Endothelial cell of umbilical vein (primary cell): ENCODE data around the gene CDK19. TPM values are rescaled to one million over a fixed set of nuclear protein-coding genes. Genes with fewer than 3 reads are reported as not detected.

Source experiments
- BruUV-seq: library from RNA; stranded (reverse); fragments of 400-500 nt; replicated peaks from 2 replicates; lab custom pipeline; 2021; lab: Mats Ljungman, UMichigan
- CTCF ChIA-PET: fragments of 300-600, 350-600 bp; sonication (Branson Sonifier 250); formaldehyde crosslinking; loops from one replicate; lab custom pipeline; 2021; ENCODE audit warnings: antibody characterized with exemption, inconsistent platforms; lab: Charles Lee
- POLR2A ChIA-PET: fragments of 300-600, 350-600 bp; sonication (Branson Sonifier 250); formaldehyde crosslinking; loops from one replicate; lab custom pipeline; 2021; ENCODE audit warnings: antibody characterized with exemption, inconsistent platforms; lab: Charles Lee
- DNase-seq: peaks from one replicate; pipeline ENCODE4 v3.0.0-alpha.2; 2011; ENCODE audit warnings: low read depth, low spot score
- FAIRE-seq: peaks from 2 replicates; lab custom pipeline; 2011; peaks lifted over from hg19 to GRCh38; lab: Jason Lieb, UNC
- H2AFZ ChIP-seq: 2 replicates; pipeline ENCODE4 v1.6.0; 2012; ENCODE audit warnings: low read depth, low read length, control low read depth, inconsistent platforms
- H3K27ac ChIP-seq: 2 replicates; pipeline ENCODE4 v1.5.1; 2011; ENCODE audit warnings: low read depth, mild to moderate bottlenecking, control low read depth, low read length, moderate library complexity; ENCODE audit not compliant: insufficient read depth
- H3K27me3 ChIP-seq, 2 experiments: 2 replicates each; pipeline versions ENCODE4 v1.6.0 to v1.6.1; 2011; ENCODE audit warnings: low read length in 2 of 2, mixed read lengths in 1 of 2; ENCODE audit not compliant: control insufficient read depth in 2 of 2, insufficient read depth in 2 of 2
- H3K36me3 ChIP-seq, 2 experiments: 2 replicates in 1 of 2; 3 replicates in 1 of 2; pipeline ENCODE4 v1.5.1; 2011; ENCODE audit warnings: low read length in 2 of 2, mild to moderate bottlenecking in 1 of 2, moderate library complexity in 1 of 2; ENCODE audit not compliant: control insufficient read depth in 2 of 2, insufficient read depth in 2 of 2; ENCODE audit errors: extremely low read depth in 1 of 2
- H3K4me1 ChIP-seq: 3 replicates; pipeline ENCODE4 v1.5.1; 2011; ENCODE audit warnings: mild to moderate bottlenecking, low read length; ENCODE audit not compliant: control insufficient read depth, insufficient read depth; ENCODE audit errors: extremely low read depth
- H3K4me2 ChIP-seq: 2 replicates; pipeline ENCODE4 v1.6.1; 2011; ENCODE audit warnings: low read length, control low read depth, mixed read lengths; ENCODE audit not compliant: insufficient read depth
- H3K4me3 ChIP-seq, 3 experiments: fragments of 200-600 bp in 1 of 3; sonication (generic), shearing (Covaris generic) in 1 of 3; replicated peaks in 1 of 3; 2 replicates each; pipeline ENCODE4 v1.5.1; 2011 to 2016; ENCODE audit warnings: control low read depth in 3 of 3, low read length in 3 of 3, mild to moderate bottlenecking in 2 of 3, inconsistent platforms in 1 of 3, low read depth in 1 of 3, moderate library complexity in 1 of 3; ENCODE audit not compliant: insufficient read depth in 1 of 3
- H3K79me2 ChIP-seq: 2 replicates; pipeline ENCODE4 v1.6.0; 2012; ENCODE audit warnings: low read length, inconsistent platforms; ENCODE audit not compliant: control insufficient read depth, insufficient read depth
- H3K9ac ChIP-seq: replicated peaks from 2 replicates; pipeline ENCODE3; 2011; ENCODE audit warnings: low read length, control low read depth; ENCODE audit not compliant: insufficient read depth; ENCODE audit errors: extremely low read depth
- H3K9me1 ChIP-seq: replicated peaks from 3 replicates; pipeline ENCODE4 v1.6.0; 2011; ENCODE audit warnings: mild to moderate bottlenecking, low read length; ENCODE audit not compliant: control insufficient read depth, insufficient read depth; ENCODE audit errors: extremely low read depth
- H3K9me3 ChIP-seq: replicated peaks from 2 replicates; pipeline ENCODE4 v1.5.1; 2012; ENCODE audit warnings: low read length, inconsistent platforms; ENCODE audit not compliant: control insufficient read depth, insufficient read depth
- H4K20me1 ChIP-seq: replicated peaks from 2 replicates; pipeline ENCODE3; 2011; ENCODE audit warnings: mild to moderate bottlenecking, low read length; ENCODE audit not compliant: control insufficient read depth, insufficient read depth; ENCODE audit errors: extremely low read depth
- EZH2 ChIP-seq: IDR thresholded peaks from 2 replicates; pipeline ENCODE4 v1.6.1; 2012; ENCODE audit warnings: borderline replicate concordance, low read depth, mild to moderate bottlenecking, moderate library complexity, low read length, inconsistent platforms; ENCODE audit not compliant: severe bottlenecking
- FOS ChIP-seq: IDR thresholded peaks from 2 replicates; pipeline ENCODE4 v1.6.1; 2011; ENCODE audit warnings: mild to moderate bottlenecking, low read length, moderate library complexity, borderline replicate concordance; ENCODE audit not compliant: insufficient read depth
- GATA2 ChIP-seq: IDR thresholded peaks from 2 replicates; pipeline ENCODE4 v1.7.0; 2011; ENCODE audit warnings: low read depth, mild to moderate bottlenecking, moderate library complexity, mixed read lengths, low read length; ENCODE audit not compliant: insufficient read length, insufficient read depth
- JUN ChIP-seq: IDR thresholded peaks from 2 replicates; pipeline ENCODE4 v1.6.1; 2011; ENCODE audit warnings: borderline replicate concordance, low read depth; ENCODE audit not compliant: insufficient read length, insufficient read depth
- MYC ChIP-seq: IDR thresholded peaks from one replicate; pipeline ENCODE4 v1.6.1; 2011; ENCODE audit warnings: mild to moderate bottlenecking, low read depth, low read length
- POLR2A ChIP-seq: IDR thresholded peaks from 2 replicates; pipeline ENCODE4 v1.6.1; 2012; ENCODE audit warnings: low read depth, mild to moderate bottlenecking, control low read depth, low read length
- POLR2AphosphoS5 ChIP-seq: IDR thresholded peaks from 2 replicates; pipeline ENCODE4 v1.6.1; 2012; ENCODE audit warnings: low read depth, mild to moderate bottlenecking, control low read depth, low read length, moderate library complexity; ENCODE audit not compliant: insufficient read depth
- dilution Hi-C: fragments of 300-500 bp; cut with MboI; formaldehyde crosslinking; loops from one replicate; pipeline ENCODE4 v1.15.0; 2019; ENCODE audit warnings: low sequenced_read_pairs; ENCODE audit not compliant: extremely low pct_ligation_motif_present
- intact Hi-C: fragments of 100-400 bp; cut with micrococcal nuclease; formaldehyde crosslinking; loops from one replicate; pipeline ENCODE4 v1.10.0; 2022
- polyA plus RNA-seq, 4 experiments: library from polyadenylated mRNA; depleted of rRNA in 3 of 4; stranded (reverse) in 3 of 4; unstranded in 1 of 4; fragments of >200 nt; gene quantifications; 2 replicates each; pipeline versions ENCODE4 v1.2.1 to v1.2.3, GENCODE V29; 2011 to 2012; ENCODE audit warnings: missing spikeins in 1 of 4
- total RNA-seq: library from RNA; stranded (reverse); gene quantifications from 2 replicates; pipeline ENCODE4 v1.2.3, GENCODE V29; 2021
- TF ChIP-seq, protein P1 (sequence below): IDR thresholded peaks from 2 replicates; pipeline ENCODE4 v1.6.1; 2011; ENCODE audit not compliant: insufficient read depth, insufficient read length
- TF ChIP-seq, protein P2 (sequence below), 2 donors: IDR thresholded peaks; 1 replicate in 1 of 2; 2 replicates in 1 of 2; pipeline ENCODE4 v1.5.1; 2011; ENCODE audit warnings: low read length in 2 of 2, mild to moderate bottlenecking in 2 of 2, moderate library complexity in 2 of 2, control low read depth in 1 of 2, inconsistent platforms in 1 of 2, low read depth in 1 of 2; ENCODE audit not compliant: insufficient read depth in 1 of 2; ENCODE audit errors: extremely low read depth in 1 of 2

The CDK19 gene
- total and polyA plus RNA-seq, 2 donors (not counting 3 experiments of a cell fraction or from before 2014, with no cell fraction given), result 4.6 to 12.1 TPM

DNA sequence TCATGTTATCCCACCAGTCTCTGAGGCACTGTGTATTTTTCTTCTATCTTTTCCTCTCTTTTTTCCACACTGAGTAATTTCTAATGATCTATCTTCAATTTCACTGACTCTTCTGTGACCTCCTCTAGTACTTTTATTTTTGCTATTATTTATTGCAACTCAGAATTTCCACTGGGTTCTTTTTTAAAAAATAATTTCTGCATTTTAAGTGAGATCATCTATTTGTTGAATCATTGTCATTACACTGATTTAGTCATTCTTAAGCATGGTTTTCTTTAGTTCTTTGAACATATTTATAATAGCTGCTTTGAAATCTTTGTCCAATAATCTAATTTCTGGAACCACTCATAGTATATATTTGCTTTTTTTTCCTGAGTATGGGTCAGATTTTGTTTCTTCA lies 242.1 kb downstream of the CDK19 start:
- H3K9me1 ChIP-seq, result no peaks in the 10 kb centered on the region
- no peaks in the 10 kb centered on the region for H3K9me3 ChIP-seq
- H3K4me2 ChIP-seq, result no peak overlapping the region
- no peak overlapping the region for H3K9ac ChIP-seq
- no peaks in the 10 kb centered on the region for H3K79me2 ChIP-seq
- no TSS peak for BruUV-seq
- no peak for FAIRE-seq
- H3K27ac ChIP-seq, result no peak overlapping the region
- no peaks in the 10 kb centered on the region for H4K20me1 ChIP-seq
- DNase-seq, result no peak
- no peaks in the 10 kb centered on the region for H3K36me3 ChIP-seq
- H3K27me3 ChIP-seq, result peaks cover 14 to 18% of the 10 kb centered on the region in 2 experiments
- dilution Hi-C loops, result no loop called here
- H2AFZ ChIP-seq, result no peak overlapping the region
- intact Hi-C loops, result no loop called here
- TF ChIP-seq GATA2, result no peak
- TF ChIP-seq, protein P1, sequence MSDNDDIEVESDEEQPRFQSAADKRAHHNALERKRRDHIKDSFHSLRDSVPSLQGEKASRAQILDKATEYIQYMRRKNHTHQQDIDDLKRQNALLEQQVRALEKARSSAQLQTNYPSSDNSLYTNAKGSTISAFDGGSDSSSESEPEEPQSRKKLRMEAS, result no peak
- TF ChIP-seq POLR2A, result no peak
- TF ChIP-seq POLR2AphosphoS5, result no peak
- TF ChIP-seq FOS, result no peak
- TF ChIP-seq EZH2, result no peak
- no peak for TF ChIP-seq JUN
- TF ChIP-seq, protein P2, sequence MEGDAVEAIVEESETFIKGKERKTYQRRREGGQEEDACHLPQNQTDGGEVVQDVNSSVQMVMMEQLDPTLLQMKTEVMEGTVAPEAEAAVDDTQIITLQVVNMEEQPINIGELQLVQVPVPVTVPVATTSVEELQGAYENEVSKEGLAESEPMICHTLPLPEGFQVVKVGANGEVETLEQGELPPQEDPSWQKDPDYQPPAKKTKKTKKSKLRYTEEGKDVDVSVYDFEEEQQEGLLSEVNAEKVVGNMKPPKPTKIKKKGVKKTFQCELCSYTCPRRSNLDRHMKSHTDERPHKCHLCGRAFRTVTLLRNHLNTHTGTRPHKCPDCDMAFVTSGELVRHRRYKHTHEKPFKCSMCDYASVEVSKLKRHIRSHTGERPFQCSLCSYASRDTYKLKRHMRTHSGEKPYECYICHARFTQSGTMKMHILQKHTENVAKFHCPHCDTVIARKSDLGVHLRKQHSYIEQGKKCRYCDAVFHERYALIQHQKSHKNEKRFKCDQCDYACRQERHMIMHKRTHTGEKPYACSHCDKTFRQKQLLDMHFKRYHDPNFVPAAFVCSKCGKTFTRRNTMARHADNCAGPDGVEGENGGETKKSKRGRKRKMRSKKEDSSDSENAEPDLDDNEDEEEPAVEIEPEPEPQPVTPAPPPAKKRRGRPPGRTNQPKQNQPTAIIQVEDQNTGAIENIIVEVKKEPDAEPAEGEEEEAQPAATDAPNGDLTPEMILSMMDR (IDR thresholded peaks at IDR 0.05; ENCODE audit: extremely low read depth in 1 of 2, insufficient read depth in 1 of 2, low read depth in 1 of 2, low read length in 2 of 2), result no peak
- no peak for TF ChIP-seq MYC
- POLR2A ChIA-PET, result no interaction called here
- H3K4me3 ChIP-seq, result no peak overlapping the region
- CTCF ChIA-PET, result no interaction called here
- H3K4me1 ChIP-seq, result no peaks in the 10 kb centered on the region
